CD4-positive, alpha-beta T cell (primary cell): ENCODE data around the gene HYI. TPM values are rescaled to one million over a fixed set of nuclear protein-coding genes. Genes with fewer than 3 reads are reported as not detected.

ENCODE experiments used
- ATAC-seq: fragments of 200-7000 bp; cut with Tn5 transposase; one replicate; pipeline ENCODE4 v1.10.0; 2022; ENCODE audit warnings: mild to moderate bottlenecking; ENCODE audit not compliant: poor library complexity
- CTCF ChIA-PET: fragments of 350-600 bp; sonication (Branson Sonifier 250); formaldehyde crosslinking; loops from one replicate; lab custom pipeline; 2021; ENCODE audit warnings: antibody characterized with exemption, inconsistent platforms; lab: Charles Lee
- POLR2A ChIA-PET: fragments of 350-600 bp; sonication (Branson Sonifier 250); formaldehyde crosslinking; loops from one replicate; lab custom pipeline; 2021; ENCODE audit warnings: antibody characterized with exemption, inconsistent platforms; lab: Charles Lee
- DNase-seq, 14 experiments: peaks; one replicate each; pipeline ENCODE4 v3.0.0-alpha.2; 2013 to 2020; ENCODE audit warnings: mixed read lengths in 2 of 14
- H3K27ac ChIP-seq, 2 donors: one replicate each; pipeline versions ENCODE4 v1.5.1 to v1.7.0; 2013; ENCODE audit warnings: low read length in 2 of 2, low read depth in 1 of 2, mild to moderate bottlenecking in 1 of 2
- H3K27me3 ChIP-seq, 2 experiments: 1 replicate in 1 of 2; 2 replicates in 1 of 2; pipeline versions ENCODE4 v1.6.1 to v1.7.0; 2013; ENCODE audit warnings: low read length in 2 of 2, control low read depth in 1 of 2, mild to moderate bottlenecking in 1 of 2, moderate library complexity in 1 of 2; ENCODE audit not compliant: insufficient read depth in 2 of 2, control insufficient read depth in 1 of 2
- H3K36me3 ChIP-seq: one replicate; pipeline ENCODE4 v1.6.1; 2013; ENCODE audit warnings: low read length, control low read depth; ENCODE audit not compliant: insufficient read depth
- H3K4me1 ChIP-seq: one replicate; pipeline ENCODE4 v1.6.1; 2013; ENCODE audit warnings: low read length, control low read depth; ENCODE audit not compliant: insufficient read depth
- H3K4me3 ChIP-seq: one replicate; pipeline ENCODE4 v1.5.1; 2013; ENCODE audit warnings: mild to moderate bottlenecking, low read length, moderate library complexity
- H3K9me3 ChIP-seq, 2 experiments: 1 replicate in 1 of 2; 2 replicates in 1 of 2; pipeline versions ENCODE4 v1.6.1 to v1.7.0; 2013; ENCODE audit warnings: low read length in 2 of 2, mild to moderate bottlenecking in 2 of 2, control low read depth in 1 of 2, moderate library complexity in 1 of 2; ENCODE audit not compliant: control insufficient read depth in 1 of 2, insufficient read depth in 1 of 2
- H3K27ac Mint-ChIP-seq: one replicate; pipeline ENCODE4 v1.8.0; 2020; ENCODE audit warnings: mixed read lengths
- H3K27me3 Mint-ChIP-seq: one replicate; pipeline ENCODE4 v1.8.0; 2021; ENCODE audit warnings: mixed read lengths
- H3K36me3 Mint-ChIP-seq: one replicate; pipeline ENCODE4 v1.8.0; 2021; ENCODE audit warnings: low read depth, mixed read lengths
- H3K4me1 Mint-ChIP-seq: one replicate; pipeline ENCODE4 v1.8.0; 2021; ENCODE audit warnings: low read depth, mixed read lengths
- H3K4me3 Mint-ChIP-seq: one replicate; pipeline ENCODE4 v1.8.0; 2020; ENCODE audit warnings: mild to moderate bottlenecking, mixed read lengths
- H3K9me3 Mint-ChIP-seq: one replicate; pipeline ENCODE4 v1.8.0; 2020; ENCODE audit warnings: mixed read lengths
- CTCF ChIP-seq: fragments of 200-600 bp; IDR thresholded peaks from one replicate; pipeline ENCODE4 v1.8.0; 2022; ENCODE audit warnings: antibody characterized with exemption, mild to moderate bottlenecking
- intact Hi-C, 2 experiments: fragments of 100-400 bp; cut with DNase I in 1 of 2; cut with micrococcal nuclease in 1 of 2; formaldehyde crosslinking; loops; one replicate each; pipeline versions ENCODE4 v1.15.1 to v1.9.0; 2023 to 2025; cut with DNase I, micrococcal nuclease
- total RNA-seq, 174 experiments: library from RNA in 2 of 174; stranded (reverse) in 2 of 174; gene quantifications; one replicate each; pipeline ENCODE4 v1.2.3 and lab custom pipeline; 2021 to 2026

Gene HYI
- total RNA-seq, 2 experiments from 2014 or later = 26.1 to 31.6 TPM

- intact Hi-C loops = no loop called here
- Histone ChIP-seq H3K4me3 (no peak overlapping the region), H3K36me3 (peaks cover 63% of the 10 kb centered on the region), H3K27ac (no peak overlapping the region), H3K9me3 (no peaks in the 10 kb centered on the region), H3K4me1 (no peaks in the 10 kb centered on the region), H3K27me3 (no peaks in the 10 kb centered on the region)
- DNase-seq = no peak
- Mint-ChIP-seq H3K4me3 (no peak overlapping the region), H3K36me3 (peaks cover 78% of the 10 kb centered on the region), H3K27ac (no peak overlapping the region), H3K4me1 (no peaks in the 10 kb centered on the region), H3K27me3 (no peaks in the 10 kb centered on the region), H3K9me3 (no peaks in the 10 kb centered on the region)
- ChIA-PET POLR2A (interaction anchor here (1.6 kb wide), 1 partner anchor 10 kb away, joined by 5 read pairs; no protein-coding TSS in a partner anchor), CTCF (no interaction called here)
- ATAC-seq = no peak
- TF ChIP-seq CTCF = no peak
These were observed 15.2 kb downstream of the HYI start for GRCh38 chr1:43438576-43438952.

DNA sequence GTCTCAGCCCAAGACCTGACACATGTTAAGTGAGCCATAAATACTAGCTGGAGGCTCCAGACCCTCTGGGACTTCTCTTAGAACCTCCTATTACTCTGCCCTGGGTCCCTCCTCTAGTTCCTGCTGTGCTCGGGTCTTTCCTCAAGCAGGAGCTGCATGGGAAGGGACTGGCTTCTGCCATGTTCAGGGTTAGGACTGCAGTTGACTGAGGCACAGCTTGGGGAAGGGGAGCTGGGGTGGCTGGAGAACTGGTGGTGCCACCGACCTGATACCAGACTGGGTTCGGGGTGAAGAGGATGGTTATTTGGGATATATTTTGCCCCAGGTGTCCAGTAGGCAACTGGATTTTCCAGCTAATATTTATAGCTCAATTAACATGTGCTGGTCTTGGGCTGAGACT lies 15.7 kb downstream of the HYI start:
- Histone ChIP-seq H3K27me3 (no peaks in the 10 kb centered on the region), H3K4me1 (no peaks in the 10 kb centered on the region), H3K4me3 (no peak overlapping the region), H3K27ac (no peak overlapping the region), H3K36me3 (peaks cover 61% of the 10 kb centered on the region), H3K9me3 (no peaks in the 10 kb centered on the region)
- ATAC-seq (no peak), DNase-seq (no peak)
- ChIA-PET CTCF (no interaction called here), POLR2A (interaction anchor here (1.6 kb wide), 1 partner anchor 10 kb away, joined by 5 read pairs; no protein-coding TSS in a partner anchor)
- H3K9me3 Mint-ChIP-seq = no peaks in the 10 kb centered on the region
- TF ChIP-seq CTCF = no peak
- H3K4me3 Mint-ChIP-seq = no peak overlapping the region
- H3K27ac Mint-ChIP-seq = no peak overlapping the region
- intact Hi-C loops = no loop called here
- H3K27me3 Mint-ChIP-seq = no peaks in the 10 kb centered on the region
- no peaks in the 10 kb centered on the region for H3K4me1 Mint-ChIP-seq
- H3K36me3 Mint-ChIP-seq = peaks cover 78% of the 10 kb centered on the region

DNA sequence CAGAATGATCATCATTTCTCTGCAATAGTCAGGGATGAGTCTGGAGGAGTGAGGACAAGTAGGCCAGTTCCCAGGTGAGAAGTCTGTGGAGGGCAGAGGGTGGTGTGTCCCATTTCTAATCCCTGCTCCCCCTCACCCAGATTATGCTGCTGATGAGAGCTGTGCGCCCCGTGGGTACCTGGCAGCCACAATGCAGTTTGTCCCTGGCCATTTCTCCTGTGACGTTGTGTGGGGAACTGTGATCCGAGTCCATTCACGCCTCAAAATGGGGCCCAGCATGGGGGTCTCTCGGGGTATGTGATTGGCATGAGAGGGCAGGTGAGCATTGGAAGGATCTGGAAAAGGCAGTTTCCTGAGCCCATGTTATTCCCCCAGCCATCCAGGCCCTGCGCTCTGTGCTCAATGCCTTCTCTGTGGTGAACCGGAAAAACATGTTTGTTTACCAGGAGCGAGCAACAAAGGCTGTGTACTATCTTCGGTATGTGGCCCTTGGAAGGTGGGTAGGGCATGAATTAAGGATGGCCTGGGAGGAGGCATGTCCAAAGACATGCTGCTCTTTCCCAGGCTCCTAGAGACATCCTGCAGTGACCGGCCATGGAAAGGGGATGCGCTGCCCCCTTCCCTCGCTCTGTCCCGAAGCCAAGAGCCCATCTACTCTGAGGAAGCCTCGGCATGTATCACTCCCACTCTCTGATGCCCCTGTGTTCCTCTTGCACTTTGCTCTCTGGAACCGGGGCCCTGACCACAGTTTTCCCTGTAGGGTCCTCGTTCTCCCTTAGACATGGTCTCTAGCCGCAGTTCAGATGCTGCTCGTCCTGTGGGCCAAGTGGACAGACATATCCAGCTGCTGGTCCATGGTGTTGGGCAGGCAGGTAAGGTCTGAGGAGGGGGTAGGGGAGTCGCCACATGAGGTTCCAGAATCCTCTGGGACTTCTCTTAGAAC lies 16.4 kb downstream of the HYI start:
- no peaks in the 10 kb centered on the region for H3K27me3 Mint-ChIP-seq
- no peak overlapping the region for H3K27ac ChIP-seq
- TF ChIP-seq CTCF = no peak
- no peaks in the 10 kb centered on the region for H3K4me1 Mint-ChIP-seq
- DNase-seq (no peak), ATAC-seq (no peak)
- H3K27me3 ChIP-seq = no peaks in the 10 kb centered on the region
- no peak overlapping the region for H3K4me3 Mint-ChIP-seq
- peaks cover 78% of the 10 kb centered on the region for H3K36me3 Mint-ChIP-seq
- no peak overlapping the region for H3K4me3 ChIP-seq
- H3K27ac Mint-ChIP-seq = no peak overlapping the region
- CTCF ChIA-PET = no interaction called here
- H3K36me3 ChIP-seq = peaks cover 61% of the 10 kb centered on the region
- POLR2A ChIA-PET = no interaction called here
- intact Hi-C loops = no loop called here
- no peaks in the 10 kb centered on the region for H3K4me1 ChIP-seq
- no peaks in the 10 kb centered on the region for H3K9me3 ChIP-seq
- H3K9me3 Mint-ChIP-seq = no peaks in the 10 kb centered on the region
